ENCODE results near the gene CDT1.

The CDT1 gene

GRCh38 chr16:88837806-88838205 lies 34.2 kb downstream of the CDT1 start:
- Histone ChIP-seq H3K36me3 (ENCODE audit: insufficient read depth, low read length) (no peaks in the 10 kb centered on the region), H3K27ac (ENCODE audit: low read depth, low read length, poor library complexity, severe bottlenecking) (no peak overlapping the region), H3F3A (ENCODE audit: insufficient read depth, low read length) (no peaks in the 10 kb centered on the region), H3K4me1 (ENCODE audit: insufficient read depth, low read length, severe bottlenecking) (no peaks in the 10 kb centered on the region), H2AFZ (ENCODE audit: low read length) (no peak overlapping the region), H3K9me3 (ENCODE audit: low read length) (no peaks in the 10 kb centered on the region), H3K4me3 (ENCODE audit: low read depth, low read length, poor library complexity, severe bottlenecking) (no peak overlapping the region), H3K9ac (ENCODE audit: low read length) (no peak overlapping the region), H4K20me1 (ENCODE audit: insufficient read depth, low read length) (no peaks in the 10 kb centered on the region), H3K27me3 (ENCODE audit: insufficient read depth, low read length) (no peaks in the 10 kb centered on the region), H3K4me2 (ENCODE audit: low read length) (no peak overlapping the region), H3K79me2 (ENCODE audit: insufficient read depth, low read length) (no peaks in the 10 kb centered on the region), H3K9me2 (ENCODE audit: low read depth, low read length) (no peaks in the 10 kb centered on the region)
- TF ChIP-seq CTCF (IDR thresholded peaks at IDR 0.05; ENCODE audit: low read length), result no peak
- TF ChIP-seq EZH2 (IDR thresholded peaks at IDR 0.05; ENCODE audit: borderline replicate concordance, low read length), result no peak

GRCh38 chr16:88838566-88838965 lies 35.0 kb downstream of the CDT1 start:
- no peaks in the 10 kb centered on the region for H3K27me3 ChIP-seq (ENCODE audit: insufficient read depth, low read length)
- no peak for TF ChIP-seq CTCF (IDR thresholded peaks at IDR 0.05; ENCODE audit: low read length)
- no peak for TF ChIP-seq EZH2 (IDR thresholded peaks at IDR 0.05; ENCODE audit: borderline replicate concordance, low read length)
- no peak overlapping the region for H3K4me2 ChIP-seq (ENCODE audit: low read length)
- no peak overlapping the region for H3K27ac ChIP-seq (ENCODE audit: low read depth, low read length, poor library complexity, severe bottlenecking)
- no peaks in the 10 kb centered on the region for H3K79me2 ChIP-seq (ENCODE audit: insufficient read depth, low read length)
- H3K9ac ChIP-seq (ENCODE audit: low read length), result no peak overlapping the region
- H3K9me3 ChIP-seq (ENCODE audit: low read length), result no peaks in the 10 kb centered on the region
- H3K9me2 ChIP-seq (ENCODE audit: low read depth, low read length), result no peaks in the 10 kb centered on the region
- no peak overlapping the region for H3K4me3 ChIP-seq (ENCODE audit: low read depth, low read length, poor library complexity, severe bottlenecking)
- H4K20me1 ChIP-seq (ENCODE audit: insufficient read depth, low read length), result no peaks in the 10 kb centered on the region
- no peaks in the 10 kb centered on the region for H3F3A ChIP-seq (ENCODE audit: insufficient read depth, low read length)
- no peaks in the 10 kb centered on the region for H3K4me1 ChIP-seq (ENCODE audit: insufficient read depth, low read length, severe bottlenecking)
- no peaks in the 10 kb centered on the region for H3K36me3 ChIP-seq (ENCODE audit: insufficient read depth, low read length)
- H2AFZ ChIP-seq (ENCODE audit: low read length), result no peak overlapping the region

- Histone ChIP-seq H3K27ac (ENCODE audit: low read depth, low read length, poor library complexity, severe bottlenecking) (no peak overlapping the region), H3K36me3 (ENCODE audit: insufficient read depth, low read length) (no peaks in the 10 kb centered on the region), H3K27me3 (ENCODE audit: insufficient read depth, low read length) (no peaks in the 10 kb centered on the region), H3K4me2 (ENCODE audit: low read length) (no peak overlapping the region), H3K4me1 (ENCODE audit: insufficient read depth, low read length, severe bottlenecking) (no peaks in the 10 kb centered on the region), H4K20me1 (ENCODE audit: insufficient read depth, low read length) (no peaks in the 10 kb centered on the region), H3K9me2 (ENCODE audit: low read depth, low read length) (no peaks in the 10 kb centered on the region), H3K79me2 (ENCODE audit: insufficient read depth, low read length) (no peaks in the 10 kb centered on the region), H3K9me3 (ENCODE audit: low read length) (no peaks in the 10 kb centered on the region), H3K9ac (ENCODE audit: low read length) (no peak overlapping the region), H3F3A (ENCODE audit: insufficient read depth, low read length) (no peaks in the 10 kb centered on the region), H2AFZ (ENCODE audit: low read length) (no peak overlapping the region), H3K4me3 (ENCODE audit: low read depth, low read length, poor library complexity, severe bottlenecking) (no peak overlapping the region)
- peak; percentile 17; the same call in 1 of the 2 replicates for TF ChIP-seq CTCF (IDR thresholded peaks at IDR 0.05; ENCODE audit: low read length)
- no peak for TF ChIP-seq EZH2 (IDR thresholded peaks at IDR 0.05; ENCODE audit: borderline replicate concordance, low read length)
Measured at GRCh38 chr16:88839026-88839529, 35.5 kb downstream of the CDT1 start.
